B cell (primary cell): ENCODE data around the gene HSPB6.

Experiments
- CTCF ChIP-seq: fragments of 200-600 bp; IDR thresholded peaks from one replicate; pipeline ENCODE4 v1.8.0; 2022; ENCODE audit warnings: antibody characterized with exemption, mild to moderate bottlenecking
- EZH2 ChIP-seq: IDR thresholded peaks from 2 replicates; pipeline ENCODE4 v1.6.1; 2012; ENCODE audit warnings: borderline replicate concordance, low read depth, mild to moderate bottlenecking, moderate library complexity, low read length; ENCODE audit not compliant: insufficient read depth, poor library complexity, severe bottlenecking

DNA sequence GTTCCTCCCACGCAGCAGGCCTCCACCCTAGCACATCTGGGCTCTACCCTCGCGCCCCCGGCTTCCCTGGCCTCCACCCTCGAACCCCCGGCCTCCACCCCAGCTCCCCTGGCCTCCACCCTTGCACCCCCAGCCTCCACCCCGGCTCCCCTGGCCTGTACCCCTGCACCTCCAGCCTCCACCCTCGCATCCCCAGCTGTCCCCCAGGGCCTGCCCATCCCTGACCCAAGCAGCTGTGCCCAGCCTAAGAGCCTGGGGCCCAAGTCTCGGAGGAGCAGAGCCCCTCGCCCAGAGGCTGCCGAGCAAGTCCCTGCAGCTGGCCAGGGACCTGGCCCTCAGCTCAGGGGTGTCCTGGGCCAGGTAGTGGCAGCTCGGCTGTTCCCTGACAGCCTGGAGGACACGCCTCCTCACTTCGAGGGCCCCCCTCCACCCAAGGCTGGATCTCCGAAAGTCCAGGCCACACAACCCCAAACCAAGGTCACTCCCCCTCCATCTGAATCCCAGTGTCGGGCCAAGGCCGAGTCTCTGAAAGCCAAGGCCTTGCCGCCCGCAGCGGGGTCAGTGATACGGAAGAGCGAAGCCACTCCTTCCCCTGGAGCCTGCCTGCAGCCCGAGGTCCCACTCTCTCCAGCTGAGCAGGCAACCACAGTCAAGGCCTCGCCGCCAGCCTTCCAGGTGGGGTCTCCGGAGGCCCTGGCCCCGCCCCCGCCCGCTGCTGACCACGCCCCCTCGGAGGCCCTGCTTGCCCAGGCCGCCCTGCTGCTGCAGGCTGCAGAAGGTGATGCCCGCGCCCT, 10.7 kb upstream of the HSPB6 start:
- TF ChIP-seq CTCF = no peak
- no peak for TF ChIP-seq EZH2
